CD4-positive, alpha-beta T cell treated with Interleukin-2 at 100 ng/mL for 4 hours (primary cell): ENCODE measurements around the gene WWP2.
"Not testable (repeated sequence)": the region's sequence is repeated elsewhere in the genome, so short reads cannot be mapped to it uniquely, and the experiment has no call there.

Source experiments
- DNase-seq: peaks from one replicate; pipeline ENCODE4 v3.0.0-alpha.2; 2020; ENCODE audit warnings: low spot score

The WWP2 gene

DNA sequence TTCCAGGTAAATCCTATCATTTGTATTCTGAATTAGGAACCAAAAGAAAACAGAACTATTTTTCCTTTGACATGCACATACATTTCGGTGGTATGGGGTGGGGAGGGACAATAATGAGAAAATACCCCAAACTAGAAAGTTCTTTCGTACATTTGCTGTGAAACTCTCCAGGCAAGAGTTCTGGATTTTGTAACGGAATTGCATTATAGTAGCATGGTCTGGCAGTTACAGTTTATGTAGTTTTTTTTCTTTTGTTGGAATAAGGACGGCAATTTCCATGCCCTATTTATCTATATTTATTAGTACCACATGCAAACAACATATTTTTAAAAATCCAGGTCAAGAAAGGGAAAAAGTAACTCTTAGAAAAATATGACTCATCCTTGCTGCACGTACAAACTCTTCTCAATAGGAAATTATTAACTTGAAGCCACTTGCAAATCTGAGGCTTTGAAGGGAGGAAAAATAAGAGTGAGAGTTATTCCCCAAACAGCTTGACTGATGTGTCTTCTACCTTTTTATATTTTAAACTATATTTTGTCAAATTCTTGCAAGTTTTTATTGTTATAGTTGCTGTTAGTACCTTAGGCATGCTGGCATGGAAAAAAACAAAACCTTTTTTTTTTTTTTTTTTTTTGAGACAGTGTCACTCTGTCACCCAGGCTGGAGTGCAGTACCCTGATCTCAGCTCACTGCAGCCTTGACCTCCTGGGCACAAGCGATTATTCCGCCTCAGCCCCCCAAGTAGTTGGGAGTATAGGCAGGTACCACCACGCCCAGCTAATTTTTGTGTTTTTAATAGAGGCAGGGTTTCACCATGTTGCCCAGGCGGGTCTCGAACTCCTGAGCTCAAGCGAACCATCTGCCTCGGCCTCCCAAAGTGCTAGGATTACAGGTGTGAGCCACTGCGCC lies 69.3 kb downstream of the WWP2 start:
- no peak for DNase-seq

- DNase-seq: no peak
Measured at GRCh38 chr16:69833357-69834282, 71.5 kb downstream of the WWP2 start.

GRCh38 chr16:69834807-69835466 lies 72.8 kb downstream of the WWP2 start:
- DNase-seq: no peak

GRCh38 chr16:69836257-69836656 lies 74.1 kb downstream of the WWP2 start:
- no peak for DNase-seq

GRCh38 chr16:69837380-69837779 lies 75.2 kb downstream of the WWP2 start:
- no peak for DNase-seq

DNA sequence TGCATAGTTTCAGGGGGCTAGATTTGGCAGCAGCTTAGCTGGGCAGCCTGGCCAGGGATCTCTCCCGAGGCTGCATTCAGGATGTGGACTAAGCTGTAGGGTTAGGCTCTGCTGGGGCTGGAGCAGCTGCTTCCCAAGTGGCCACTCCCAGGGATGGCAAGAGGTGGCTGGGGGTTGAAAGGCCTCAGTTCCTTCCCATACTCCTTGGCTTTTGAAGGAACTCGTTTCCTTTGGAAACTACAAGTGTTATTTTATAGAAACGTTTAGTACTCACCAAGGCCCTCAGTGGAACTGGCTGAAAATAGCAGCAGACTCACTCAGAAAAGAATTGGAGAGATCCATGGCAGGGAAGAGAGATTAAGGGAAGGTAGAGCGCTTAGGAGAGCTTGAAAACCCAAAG lies 76.4 kb downstream of the WWP2 start:
- DNase-seq: no peak

GRCh38 chr16:69839240-69839688 lies 77.1 kb downstream of the WWP2 start:
- DNase-seq: no peak

GRCh38 chr16:69839798-69840409 lies 77.8 kb downstream of the WWP2 start:
- DNase-seq: no peak

DNA sequence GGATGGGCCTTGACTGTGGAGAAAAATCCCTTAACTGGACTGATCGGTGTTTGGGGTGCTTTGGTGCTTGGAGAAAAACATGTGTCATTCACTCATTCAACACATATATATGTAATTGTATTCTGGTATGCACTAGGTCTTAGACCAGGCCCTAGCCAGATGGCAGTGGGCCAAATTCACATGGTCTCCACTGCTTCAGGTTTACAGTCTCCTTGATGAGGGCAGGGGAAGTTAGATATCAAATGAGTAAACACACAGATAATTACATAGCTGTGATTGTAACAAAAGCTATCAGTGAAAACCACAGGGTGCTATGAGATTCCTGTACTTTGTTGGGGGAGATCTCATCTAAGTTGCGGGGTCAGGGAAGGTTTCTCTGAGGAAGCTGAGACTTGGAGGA lies 78.8 kb downstream of the WWP2 start:
- DNase-seq: no peak

- DNase-seq: no peak
Measured at GRCh38 chr16:69844441-69844840, 82.3 kb downstream of the WWP2 start.

DNA sequence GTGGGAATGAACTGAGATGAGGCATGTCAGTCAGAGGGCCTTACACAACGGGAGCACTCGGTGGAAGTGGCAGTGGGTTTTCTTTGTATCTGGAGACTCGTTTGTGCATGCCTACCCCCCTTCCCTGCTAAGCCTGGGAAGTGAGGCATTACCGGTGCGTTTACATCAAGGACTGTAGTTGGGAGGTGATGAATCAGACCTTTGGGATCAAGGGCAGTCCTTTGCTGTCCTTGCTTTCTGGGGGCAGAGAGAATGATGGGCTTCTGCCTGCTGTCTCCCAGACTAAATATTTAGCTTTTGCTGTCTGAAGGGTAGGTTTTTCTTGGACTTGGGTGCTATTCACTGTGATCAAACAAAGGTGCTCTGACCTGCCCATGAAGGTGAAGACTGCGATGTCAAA lies 83.0 kb downstream of the WWP2 start:
- no peak for DNase-seq

DNA sequence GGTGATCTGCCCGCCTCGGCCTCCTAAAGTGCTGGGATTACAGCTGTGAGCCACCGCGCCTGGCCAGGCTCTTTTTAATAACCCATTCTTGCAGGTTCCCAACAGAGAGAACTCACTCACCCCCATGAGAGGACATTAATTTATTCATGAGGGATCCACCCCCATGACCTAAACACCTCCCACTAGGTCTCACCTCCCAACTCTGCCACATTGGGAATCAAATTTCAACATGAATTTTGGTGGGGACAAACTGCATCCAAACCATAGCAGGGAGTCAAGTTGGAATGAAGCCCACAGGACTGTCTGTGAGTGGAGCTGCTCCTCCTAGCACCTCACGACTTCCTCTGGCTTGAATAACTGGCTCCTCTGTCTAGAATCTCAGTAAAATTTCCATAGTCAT lies 85.5 kb downstream of the WWP2 start:
- no peak for DNase-seq

DNA sequence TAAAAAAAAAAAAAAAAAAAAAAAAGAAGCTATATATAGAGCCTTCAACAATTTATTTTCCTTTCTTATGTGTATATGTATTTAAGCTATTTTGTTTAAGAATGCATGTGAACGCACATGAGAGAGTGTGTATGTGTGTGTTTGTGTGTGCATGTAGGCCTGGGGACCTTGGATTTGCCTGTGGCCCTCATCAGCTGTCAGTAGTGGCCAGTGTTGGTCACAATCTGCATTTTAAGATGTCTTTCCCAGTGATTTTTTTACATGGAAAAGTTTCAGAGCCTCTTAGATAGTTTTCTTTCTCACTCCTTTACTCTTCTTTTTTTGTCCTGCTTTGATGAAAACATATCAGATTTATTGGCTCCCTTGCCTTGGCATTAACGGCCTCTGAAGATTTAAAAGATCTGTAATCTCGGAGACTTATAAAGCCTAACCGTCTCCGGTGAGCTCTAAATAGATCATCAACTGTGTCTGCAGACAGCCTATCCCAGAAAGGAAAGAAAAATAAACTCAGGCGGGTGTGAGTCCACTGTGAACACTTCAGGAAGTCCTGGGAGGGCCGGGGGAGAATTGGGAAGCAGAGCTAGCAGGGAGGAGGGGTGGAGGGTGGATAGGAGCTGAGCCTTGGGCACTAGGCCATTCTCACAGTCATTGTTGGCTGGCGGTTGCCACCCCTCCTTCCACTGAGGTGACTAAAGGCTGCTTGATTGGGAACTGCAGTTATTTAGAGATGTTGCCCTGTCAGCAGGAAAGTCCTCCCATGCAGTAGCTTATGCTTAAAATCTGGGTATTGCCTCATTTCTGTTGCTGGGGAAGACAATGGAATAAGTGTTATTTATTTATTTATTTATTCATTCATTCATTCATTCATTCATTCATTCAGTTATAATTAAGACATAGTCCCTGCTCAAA lies 86.8 kb downstream of the WWP2 start:
- no peak for DNase-seq

- DNase-seq: no peak
Measured at GRCh38 chr16:69851491-69852240, 89.5 kb downstream of the WWP2 start.

DNA sequence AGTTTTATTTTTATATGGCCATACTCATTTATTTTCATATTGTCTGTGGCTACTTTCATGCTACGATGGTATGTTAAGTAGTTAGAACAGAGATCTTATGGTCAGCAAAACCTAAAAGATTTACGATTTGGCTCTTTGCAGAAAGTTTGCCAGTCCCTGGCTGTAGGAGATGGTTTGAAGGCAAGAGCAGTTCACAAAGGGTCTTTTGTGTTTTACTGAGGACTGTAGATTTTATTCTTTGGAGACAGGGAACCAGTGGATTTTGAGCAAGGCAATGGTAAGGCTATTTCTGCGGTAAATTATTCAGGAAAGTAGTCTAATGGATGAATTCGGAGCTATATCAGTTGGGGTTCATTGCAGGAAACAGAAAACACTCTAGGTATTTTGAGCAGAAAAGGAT lies 90.7 kb downstream of the WWP2 start:
- DNase-seq: no peak

DNA sequence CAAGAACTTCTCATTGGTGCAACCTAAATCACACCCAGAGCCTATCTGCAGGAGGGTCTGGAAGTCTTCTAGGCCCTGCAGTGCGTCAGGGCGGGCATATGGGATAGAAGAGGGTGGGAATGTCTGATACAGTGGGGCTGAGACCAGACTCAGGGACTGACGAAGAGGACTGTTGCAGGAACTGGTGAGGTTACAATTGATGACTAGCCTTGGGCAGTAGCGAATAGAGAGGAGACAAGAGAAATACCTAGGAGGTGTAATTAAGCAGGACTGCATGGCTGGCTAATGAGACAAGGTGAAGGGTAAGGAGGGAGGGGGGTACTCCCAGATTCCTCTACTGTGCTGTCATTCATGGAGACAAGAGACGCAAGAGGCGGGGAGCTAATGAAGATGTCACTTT lies 91.3 kb downstream of the WWP2 start:
- no peak for DNase-seq

GRCh38 chr16:69854776-69855175 lies 92.6 kb downstream of the WWP2 start:
- not testable (repeated sequence) for DNase-seq

DNA sequence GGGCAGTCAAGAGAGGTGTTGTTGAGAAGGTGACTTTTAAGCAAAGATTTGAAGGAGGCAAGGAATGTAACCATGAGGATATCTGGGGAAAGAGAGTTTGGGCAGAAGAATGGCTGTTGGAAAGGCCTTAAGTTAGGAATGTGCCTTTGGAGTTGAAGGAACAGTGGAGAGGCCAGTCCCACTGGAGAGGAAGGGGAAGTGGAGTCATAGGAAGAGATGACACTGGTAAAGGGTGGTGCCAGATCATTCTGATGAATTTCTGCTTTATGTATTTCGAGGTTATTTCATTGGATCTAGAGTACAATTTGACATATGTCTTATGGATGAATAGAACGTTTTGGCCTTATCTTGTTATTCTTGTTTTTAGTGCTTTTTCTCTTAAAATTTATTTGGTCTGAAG lies 93.5 kb downstream of the WWP2 start:
- no peak for DNase-seq

DNA sequence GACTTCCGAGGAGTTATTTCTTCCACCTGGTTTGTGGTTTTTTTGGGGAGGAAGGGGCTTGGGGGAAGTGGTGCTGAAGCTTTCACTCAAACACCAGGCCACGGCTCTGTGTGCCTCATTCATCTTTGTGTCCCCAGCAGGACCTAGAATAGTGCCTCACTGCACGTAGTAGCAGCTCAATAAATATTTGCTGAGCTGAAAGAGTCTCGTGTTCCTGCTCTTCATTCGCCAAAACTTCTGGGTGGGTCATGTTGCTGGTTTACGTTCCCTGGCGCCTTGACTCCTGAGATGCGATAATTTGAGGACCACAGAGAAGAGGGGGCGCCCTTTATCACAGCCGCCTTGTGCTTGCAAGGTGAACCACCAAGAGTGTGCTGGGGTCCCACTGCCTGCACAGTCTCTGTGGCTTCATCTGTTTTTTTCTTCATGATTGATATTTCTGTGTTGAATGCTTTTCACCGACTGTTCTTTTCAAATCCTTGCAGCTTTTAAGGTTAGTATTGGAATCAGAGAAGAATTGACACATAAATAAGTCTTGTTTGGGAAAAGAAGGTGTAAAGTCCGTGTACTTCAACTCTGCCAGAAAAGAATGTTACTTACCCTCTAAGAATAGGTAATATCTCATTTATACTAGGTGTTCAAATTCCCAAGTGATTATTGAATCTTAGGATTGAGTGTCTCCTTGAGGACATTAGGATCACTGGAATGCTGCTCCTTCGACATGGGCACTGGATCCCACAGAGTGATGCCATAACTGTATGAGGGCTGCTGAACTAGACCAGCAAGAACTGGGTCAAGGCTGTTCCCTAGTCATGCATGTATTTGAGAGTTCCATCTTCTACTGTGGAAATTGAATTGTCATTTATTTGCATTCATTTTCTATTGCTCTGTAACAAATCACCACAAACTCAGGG lies 96.3 kb downstream of the WWP2 start:
- no peak for DNase-seq
